PC-3 (cell line): ENCODE measurements around the gene TTC12.

ENCODE experiments used
- CTCF ChIP-seq: fragments of 300-600 bp; sonication (generic); conservative IDR thresholded peaks from 2 replicates; pipeline ENCODE4 v1.5.1; 2017; ENCODE audit warnings: antibody characterized with exemption, low read depth, mild to moderate bottlenecking, low read length
- EZH2 ChIP-seq: fragments of 300-600 bp; sonication (generic); IDR thresholded peaks from one replicate; pipeline ENCODE4 v1.6.1; 2017; ENCODE audit warnings: antibody characterized with exemption, mild to moderate bottlenecking, low read length; ENCODE audit not compliant: unreplicated experiment

- TF ChIP-seq CTCF, result no peak
- no peak for TF ChIP-seq EZH2
Observed at GRCh38 chr11:113405724-113406478, 91.5 kb downstream of the TTC12 start.
